HepG2 (cell line): ENCODE measurements around the gene PXT1.

Experiments
- EZH2 ChIP-seq: conservative IDR thresholded peaks from 2 replicates; pipeline ENCODE4 v1.6.1; 2012; ENCODE audit warnings: mild to moderate bottlenecking, low read depth, low read length, moderate library complexity
- NFIB ChIP-seq: sonication (generic); formaldehyde crosslinking; IDR thresholded peaks from 2 replicates; pipeline ENCODE4 v1.9.0; 2021; ENCODE audit warnings: missing genetic modification reagents, mild to moderate bottlenecking, borderline replicate concordance
- POLR2A ChIP-seq, 2 experiments: IDR thresholded peaks; 2 replicates each; pipeline ENCODE4 v1.6.1; 2011; ENCODE audit warnings: low read depth in 2 of 2, low read length in 2 of 2, mild to moderate bottlenecking in 1 of 2, moderate library complexity in 1 of 2; ENCODE audit not compliant: insufficient read depth in 1 of 2
- RFX5 ChIP-seq: IDR thresholded peaks from 2 replicates; pipeline ENCODE4 v1.6.1; 2011; ENCODE audit warnings: low read depth, low read length, improper control_type of control experiment
- SYNCRIP ChIP-seq: fragments of 200-400 bp; formaldehyde crosslinking; IDR thresholded peaks from 2 replicates; pipeline ENCODE4 v1.6.1; 2018; ENCODE audit warnings: mild to moderate bottlenecking, low read depth, low read length; ENCODE audit not compliant: insufficient read depth
- ZNF205 ChIP-seq: IDR thresholded peaks from 2 replicates; pipeline ENCODE4 v1.6.1; 2018; ENCODE audit warnings: missing biosample characterization, missing genetic modification reagents
- ZNF530 ChIP-seq: sonication (generic); formaldehyde crosslinking; IDR thresholded peaks from 2 replicates; pipeline ENCODE4 v1.5.0; 2020; ENCODE audit warnings: low read depth, mild to moderate bottlenecking, missing genetic modification reagents
- ZNF703 ChIP-seq: sonication (generic); formaldehyde crosslinking; IDR thresholded peaks from 2 replicates; pipeline ENCODE4 v1.5.1; 2020; ENCODE audit warnings: missing genetic modification reagents, mild to moderate bottlenecking, moderate library complexity, borderline replicate concordance
- TF ChIP-seq, protein P1 (sequence below): IDR thresholded peaks from 2 replicates; pipeline ENCODE4 v1.6.1; 2012; ENCODE audit warnings: inconsistent platforms

GRCh38 chr6:36428911-36429310 lies 13.7 kb downstream of the PXT1 start:
- no peak for TF ChIP-seq SYNCRIP
- TF ChIP-seq NFIB (CRISPR knock-in tag), result no peak
- no peak for TF ChIP-seq ZNF703 (CRISPR knock-in tag)
- TF ChIP-seq, protein P1, sequence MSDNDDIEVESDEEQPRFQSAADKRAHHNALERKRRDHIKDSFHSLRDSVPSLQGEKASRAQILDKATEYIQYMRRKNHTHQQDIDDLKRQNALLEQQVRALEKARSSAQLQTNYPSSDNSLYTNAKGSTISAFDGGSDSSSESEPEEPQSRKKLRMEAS, result no peak
- no peak for TF ChIP-seq ZNF530
- no peak for TF ChIP-seq POLR2A (IDR thresholded peaks at IDR 0.05; ENCODE audit: insufficient read depth in 1 of 2, low read depth in 2 of 2, low read length in 2 of 2)
- TF ChIP-seq RFX5, result no peak
- TF ChIP-seq ZNF205 (CRISPR knock-in tag), result no peak
- TF ChIP-seq EZH2, result no peak
